Measurements from ENCODE around the gene KLHDC3.

DNA sequence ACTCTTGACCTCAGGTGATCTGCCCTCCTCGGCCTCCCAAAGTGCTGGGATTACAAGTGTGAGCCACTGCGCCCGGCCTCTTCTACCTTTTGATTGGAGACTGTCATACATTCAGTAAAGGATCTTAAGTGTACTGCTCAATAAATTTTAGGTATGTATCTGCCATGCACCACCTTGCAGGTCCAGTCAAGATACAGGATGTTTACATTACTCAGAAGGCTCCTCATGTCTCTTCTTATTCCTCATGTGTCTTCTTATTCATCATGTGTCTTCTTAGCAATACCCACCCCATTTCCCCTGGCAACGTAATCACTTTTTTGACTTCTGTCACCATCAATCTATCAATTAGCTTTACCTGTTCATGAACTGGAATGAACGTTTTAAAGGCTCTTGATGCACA is 8.2 kb upstream of the KLHDC3 start:
- TF ChIP-seq, protein P1, sequence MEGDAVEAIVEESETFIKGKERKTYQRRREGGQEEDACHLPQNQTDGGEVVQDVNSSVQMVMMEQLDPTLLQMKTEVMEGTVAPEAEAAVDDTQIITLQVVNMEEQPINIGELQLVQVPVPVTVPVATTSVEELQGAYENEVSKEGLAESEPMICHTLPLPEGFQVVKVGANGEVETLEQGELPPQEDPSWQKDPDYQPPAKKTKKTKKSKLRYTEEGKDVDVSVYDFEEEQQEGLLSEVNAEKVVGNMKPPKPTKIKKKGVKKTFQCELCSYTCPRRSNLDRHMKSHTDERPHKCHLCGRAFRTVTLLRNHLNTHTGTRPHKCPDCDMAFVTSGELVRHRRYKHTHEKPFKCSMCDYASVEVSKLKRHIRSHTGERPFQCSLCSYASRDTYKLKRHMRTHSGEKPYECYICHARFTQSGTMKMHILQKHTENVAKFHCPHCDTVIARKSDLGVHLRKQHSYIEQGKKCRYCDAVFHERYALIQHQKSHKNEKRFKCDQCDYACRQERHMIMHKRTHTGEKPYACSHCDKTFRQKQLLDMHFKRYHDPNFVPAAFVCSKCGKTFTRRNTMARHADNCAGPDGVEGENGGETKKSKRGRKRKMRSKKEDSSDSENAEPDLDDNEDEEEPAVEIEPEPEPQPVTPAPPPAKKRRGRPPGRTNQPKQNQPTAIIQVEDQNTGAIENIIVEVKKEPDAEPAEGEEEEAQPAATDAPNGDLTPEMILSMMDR (IDR thresholded peaks at IDR 0.05) = no peak
- no peak for TF ChIP-seq POLR2A (IDR thresholded peaks at IDR 0.05)

All from thyroid gland (tissue), 4 donors.